SK-N-SH treated with all-trans-retinoic acid at 6 μM for 48 hours (cell line): ENCODE measurements around the gene MARCKS.

Experiments used
- ATAC-seq: fragments of 200-7000 bp; cut with Tn5 transposase; 3 replicates; pipeline ENCODE4 v1.9.1; 2020; ENCODE audit warnings: mild to moderate bottlenecking, moderate library complexity
- ARNTL ChIP-seq: fragments of 450-650 bp; formaldehyde crosslinking; IDR thresholded peaks from 2 replicates; pipeline ENCODE4 v1.5.0; 2020; ENCODE audit warnings: low read depth, mild to moderate bottlenecking, moderate library complexity, borderline replicate concordance
- BACH2 ChIP-seq: fragments of 250-450 bp; sonication (Bioruptor Pico); IDR thresholded peaks from 2 replicates; pipeline ENCODE4 v1.9.0; 2021; ENCODE audit warnings: mild to moderate bottlenecking, borderline replicate concordance
- CREB5 ChIP-seq: fragments of 250-450 bp; sonication (Bioruptor Pico); IDR thresholded peaks from 2 replicates; pipeline ENCODE4 v1.5.1; 2020; ENCODE audit warnings: low read depth, mild to moderate bottlenecking, moderate library complexity
- CSDC2 ChIP-seq: fragments of 250-450 bp; sonication (Bioruptor Pico); IDR thresholded peaks from 2 replicates; pipeline ENCODE4 v1.5.0; 2020; ENCODE audit warnings: mild to moderate bottlenecking, moderate library complexity
- CSRNP3 ChIP-seq: fragments of 250-450 bp; sonication (Bioruptor Pico); IDR thresholded peaks from 2 replicates; pipeline ENCODE4 v1.5.1; 2021; ENCODE audit warnings: mild to moderate bottlenecking, moderate library complexity
- ESRRG ChIP-seq: fragments of 250-450 bp; sonication (Bioruptor Pico); IDR thresholded peaks from 2 replicates; pipeline ENCODE4 v1.6.1; 2021; ENCODE audit warnings: mild to moderate bottlenecking
- GLIS3 ChIP-seq: fragments of 250-450 bp; sonication (Bioruptor Pico); IDR thresholded peaks from 2 replicates; pipeline ENCODE4 v1.5.0; 2020; ENCODE audit warnings: mild to moderate bottlenecking, moderate library complexity
- ISL1 ChIP-seq: fragments of 250-450 bp; sonication (Bioruptor Pico); IDR thresholded peaks from 2 replicates; pipeline ENCODE4 v2.1.2; 2022; ENCODE audit warnings: mild to moderate bottlenecking, moderate library complexity
- OSR1 ChIP-seq: fragments of 250-450 bp; sonication (Bioruptor Pico); IDR thresholded peaks from 2 replicates; pipeline ENCODE4 v1.8.0; 2022; ENCODE audit warnings: moderate library complexity, mild to moderate bottlenecking, inconsistent platforms
- PPARA ChIP-seq: fragments of 250-450 bp; sonication (Bioruptor Pico); IDR thresholded peaks from 2 replicates; pipeline ENCODE4 v1.5.0; 2020; ENCODE audit warnings: mild to moderate bottlenecking, borderline replicate concordance
- RARB ChIP-seq: fragments of 250-450 bp; sonication (Bioruptor Pico); IDR thresholded peaks from 2 replicates; pipeline ENCODE4 v1.8.0; 2021; ENCODE audit warnings: mild to moderate bottlenecking, moderate library complexity
- SNAI2 ChIP-seq: fragments of 250-450 bp; sonication (Bioruptor Pico); IDR thresholded peaks from 2 replicates; pipeline ENCODE4 v1.5.0; 2020; ENCODE audit warnings: mild to moderate bottlenecking, moderate library complexity
- TCF4 ChIP-seq: fragments of 250-450 bp; sonication (Bioruptor Pico); IDR thresholded peaks from 2 replicates; pipeline ENCODE4 v1.8.0; 2021; ENCODE audit warnings: mild to moderate bottlenecking, moderate library complexity, borderline replicate concordance
- ZC3H10 ChIP-seq: fragments of 250-450 bp; sonication (Bioruptor Pico); IDR thresholded peaks from 2 replicates; pipeline ENCODE4 v1.5.1; 2021; ENCODE audit warnings: mild to moderate bottlenecking, moderate library complexity
- ZFP3 ChIP-seq: fragments of 250-450 bp; sonication (Bioruptor Pico); IDR thresholded peaks from 2 replicates; pipeline ENCODE4 v1.5.0; 2020; ENCODE audit warnings: mild to moderate bottlenecking, moderate library complexity
- ZFP30 ChIP-seq: fragments of 450-650 bp; formaldehyde crosslinking; IDR thresholded peaks from 2 replicates; pipeline ENCODE4 v1.5.0; 2022; ENCODE audit warnings: mild to moderate bottlenecking, moderate library complexity
- ZNF565 ChIP-seq: fragments of 450-650 bp; formaldehyde crosslinking; conservative IDR thresholded peaks from 2 replicates; pipeline ENCODE4 v1.5.0; 2020; ENCODE audit warnings: low read depth, mild to moderate bottlenecking, moderate library complexity
- ZNF70 ChIP-seq: fragments of 450-650 bp; formaldehyde crosslinking; IDR thresholded peaks from 2 replicates; pipeline ENCODE4 v1.5.0; 2020; ENCODE audit warnings: mild to moderate bottlenecking, moderate library complexity
- ZNF8 ChIP-seq: fragments of 450-650 bp; formaldehyde crosslinking; IDR thresholded peaks from 2 replicates; pipeline ENCODE4 v1.5.0; 2020; ENCODE audit warnings: mild to moderate bottlenecking, moderate library complexity
- TF ChIP-seq, protein P1 (sequence below): fragments of 250-450 bp; sonication (Bioruptor Pico); IDR thresholded peaks from 2 replicates; pipeline ENCODE4 v1.8.0; 2020; ENCODE audit warnings: mild to moderate bottlenecking, moderate library complexity, borderline replicate concordance
- TF ChIP-seq, protein P2 (sequence below): fragments of 250-450 bp; sonication (Bioruptor Pico); IDR thresholded peaks from 2 replicates; pipeline ENCODE4 v1.5.0; 2020; ENCODE audit warnings: mild to moderate bottlenecking, moderate library complexity

Gene MARCKS

GRCh38 chr6:113819169-113819830, 37.8 kb upstream of the MARCKS start:
- TF ChIP-seq CREB5 (CRISPR knock-in tag) (no peak), OSR1 (CRISPR knock-in tag) (no peak), CSRNP3 (no peak), CSDC2 (no peak), ZNF565 (CRISPR knock-in tag) (no peak), SNAI2 (CRISPR knock-in tag) (no peak), ARNTL (CRISPR knock-in tag) (no peak), ZFP3 (CRISPR knock-in tag) (no peak), ISL1 (CRISPR knock-in tag) (no peak)

DNA sequence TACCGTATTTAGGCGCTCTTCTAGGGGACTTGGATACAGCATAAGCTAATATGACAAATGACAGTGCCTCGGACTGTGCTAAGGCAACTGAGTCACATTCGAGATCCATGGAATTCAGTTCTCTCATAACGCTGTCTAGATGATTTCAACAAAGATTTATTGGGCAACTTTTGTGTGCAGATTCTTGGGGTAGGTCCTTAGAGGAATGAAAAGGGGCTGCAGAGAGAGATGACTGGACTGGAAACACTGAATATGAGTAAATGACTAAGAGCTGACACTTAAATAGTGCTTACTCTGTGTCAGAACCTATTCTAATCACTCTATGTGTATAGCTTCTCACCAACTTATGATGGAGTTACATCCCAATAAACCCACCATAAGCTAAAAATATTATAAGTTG, 36.4 kb upstream of the MARCKS start:
- TF ChIP-seq PPARA (CRISPR knock-in tag) = no peak
- TF ChIP-seq ISL1 (CRISPR knock-in tag) = no peak
- no peak for TF ChIP-seq ZNF70
- no peak for TF ChIP-seq GLIS3 (CRISPR knock-in tag)
- no peak for TF ChIP-seq TCF4
- TF ChIP-seq, protein P1, sequence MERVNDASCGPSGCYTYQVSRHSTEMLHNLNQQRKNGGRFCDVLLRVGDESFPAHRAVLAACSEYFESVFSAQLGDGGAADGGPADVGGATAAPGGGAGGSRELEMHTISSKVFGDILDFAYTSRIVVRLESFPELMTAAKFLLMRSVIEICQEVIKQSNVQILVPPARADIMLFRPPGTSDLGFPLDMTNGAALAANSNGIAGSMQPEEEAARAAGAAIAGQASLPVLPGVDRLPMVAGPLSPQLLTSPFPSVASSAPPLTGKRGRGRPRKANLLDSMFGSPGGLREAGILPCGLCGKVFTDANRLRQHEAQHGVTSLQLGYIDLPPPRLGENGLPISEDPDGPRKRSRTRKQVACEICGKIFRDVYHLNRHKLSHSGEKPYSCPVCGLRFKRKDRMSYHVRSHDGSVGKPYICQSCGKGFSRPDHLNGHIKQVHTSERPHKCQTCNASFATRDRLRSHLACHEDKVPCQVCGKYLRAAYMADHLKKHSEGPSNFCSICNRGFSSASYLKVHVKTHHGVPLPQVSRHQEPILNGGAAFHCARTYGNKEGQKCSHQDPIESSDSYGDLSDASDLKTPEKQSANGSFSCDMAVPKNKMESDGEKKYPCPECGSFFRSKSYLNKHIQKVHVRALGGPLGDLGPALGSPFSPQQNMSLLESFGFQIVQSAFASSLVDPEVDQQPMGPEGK (CRISPR knock-in tag) = no peak
- TF ChIP-seq RARB (CRISPR knock-in tag) = no peak
- no peak for TF ChIP-seq ARNTL (CRISPR knock-in tag)
- TF ChIP-seq BACH2 (CRISPR knock-in tag) = no peak
- no peak for TF ChIP-seq ZNF8 (CRISPR knock-in tag)
- TF ChIP-seq CREB5 (CRISPR knock-in tag) = no peak
- TF ChIP-seq, protein P2, sequence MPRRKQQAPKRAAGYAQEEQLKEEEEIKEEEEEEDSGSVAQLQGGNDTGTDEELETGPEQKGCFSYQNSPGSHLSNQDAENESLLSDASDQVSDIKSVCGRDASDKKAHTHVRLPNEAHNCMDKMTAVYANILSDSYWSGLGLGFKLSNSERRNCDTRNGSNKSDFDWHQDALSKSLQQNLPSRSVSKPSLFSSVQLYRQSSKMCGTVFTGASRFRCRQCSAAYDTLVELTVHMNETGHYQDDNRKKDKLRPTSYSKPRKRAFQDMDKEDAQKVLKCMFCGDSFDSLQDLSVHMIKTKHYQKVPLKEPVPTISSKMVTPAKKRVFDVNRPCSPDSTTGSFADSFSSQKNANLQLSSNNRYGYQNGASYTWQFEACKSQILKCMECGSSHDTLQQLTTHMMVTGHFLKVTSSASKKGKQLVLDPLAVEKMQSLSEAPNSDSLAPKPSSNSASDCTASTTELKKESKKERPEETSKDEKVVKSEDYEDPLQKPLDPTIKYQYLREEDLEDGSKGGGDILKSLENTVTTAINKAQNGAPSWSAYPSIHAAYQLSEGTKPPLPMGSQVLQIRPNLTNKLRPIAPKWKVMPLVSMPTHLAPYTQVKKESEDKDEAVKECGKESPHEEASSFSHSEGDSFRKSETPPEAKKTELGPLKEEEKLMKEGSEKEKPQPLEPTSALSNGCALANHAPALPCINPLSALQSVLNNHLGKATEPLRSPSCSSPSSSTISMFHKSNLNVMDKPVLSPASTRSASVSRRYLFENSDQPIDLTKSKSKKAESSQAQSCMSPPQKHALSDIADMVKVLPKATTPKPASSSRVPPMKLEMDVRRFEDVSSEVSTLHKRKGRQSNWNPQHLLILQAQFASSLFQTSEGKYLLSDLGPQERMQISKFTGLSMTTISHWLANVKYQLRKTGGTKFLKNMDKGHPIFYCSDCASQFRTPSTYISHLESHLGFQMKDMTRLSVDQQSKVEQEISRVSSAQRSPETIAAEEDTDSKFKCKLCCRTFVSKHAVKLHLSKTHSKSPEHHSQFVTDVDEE (CRISPR knock-in tag) = no peak
- no peak for TF ChIP-seq ZNF565 (CRISPR knock-in tag)
- no peak for TF ChIP-seq SNAI2 (CRISPR knock-in tag)
- TF ChIP-seq ZFP30 (CRISPR knock-in tag) = no peak
- TF ChIP-seq ESRRG (CRISPR knock-in tag) = no peak
- no peak for TF ChIP-seq OSR1 (CRISPR knock-in tag)

More at GRCh38 chr6:113819169-113819830, 37.8 kb upstream of the MARCKS start:
- ATAC-seq = no peak

DNA sequence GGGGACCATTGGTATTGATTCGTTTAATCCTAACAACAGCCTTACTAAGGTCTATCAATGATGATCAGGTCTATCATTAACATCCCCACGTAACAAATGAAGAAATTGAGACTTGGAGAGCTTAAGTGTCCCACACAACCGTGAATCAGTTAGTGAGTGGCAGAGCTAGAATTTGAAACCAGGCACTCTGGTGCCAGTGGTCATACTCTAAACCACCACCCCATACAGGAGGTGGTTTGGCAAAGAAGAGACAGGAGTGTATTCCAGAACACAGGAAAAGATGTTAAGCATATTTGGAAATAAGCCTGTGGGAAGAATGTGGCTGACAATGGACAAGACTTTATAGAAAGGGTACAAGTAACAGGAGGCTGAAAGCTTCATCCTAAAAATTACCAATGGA, 35.7 kb upstream of the MARCKS start:
- no peak for ATAC-seq
- TF ChIP-seq ZC3H10 (no peak), GLIS3 (CRISPR knock-in tag) (no peak), CSDC2 (no peak), ARNTL (CRISPR knock-in tag) (no peak), ESRRG (CRISPR knock-in tag) (no peak)
- TF ChIP-seq, all 23 proteins: peak for 0

More for the DNA sequence above, 36.4 kb upstream of the MARCKS start:
- ATAC-seq = no peak
